Activated CD4-positive, alpha-beta T cell treated with anti-CD3 and anti-CD28 coated beads, Interleukin-2, amount 50 U/mL, for 48 hours (primary cell): ENCODE data around the gene SCAF11.
A peak's percentile ranks its signal among the peaks of the same experiment; 100 is the strongest.
"Not testable (repeated sequence)": the region's sequence is repeated elsewhere in the genome, so short reads cannot be mapped to it uniquely, and the experiment has no call there.

Experiments used
- DNase-seq, 2 experiments: peaks; one replicate each; pipeline ENCODE4 v3.0.0-alpha.2; 2020

SCAF11 gene, protein sequence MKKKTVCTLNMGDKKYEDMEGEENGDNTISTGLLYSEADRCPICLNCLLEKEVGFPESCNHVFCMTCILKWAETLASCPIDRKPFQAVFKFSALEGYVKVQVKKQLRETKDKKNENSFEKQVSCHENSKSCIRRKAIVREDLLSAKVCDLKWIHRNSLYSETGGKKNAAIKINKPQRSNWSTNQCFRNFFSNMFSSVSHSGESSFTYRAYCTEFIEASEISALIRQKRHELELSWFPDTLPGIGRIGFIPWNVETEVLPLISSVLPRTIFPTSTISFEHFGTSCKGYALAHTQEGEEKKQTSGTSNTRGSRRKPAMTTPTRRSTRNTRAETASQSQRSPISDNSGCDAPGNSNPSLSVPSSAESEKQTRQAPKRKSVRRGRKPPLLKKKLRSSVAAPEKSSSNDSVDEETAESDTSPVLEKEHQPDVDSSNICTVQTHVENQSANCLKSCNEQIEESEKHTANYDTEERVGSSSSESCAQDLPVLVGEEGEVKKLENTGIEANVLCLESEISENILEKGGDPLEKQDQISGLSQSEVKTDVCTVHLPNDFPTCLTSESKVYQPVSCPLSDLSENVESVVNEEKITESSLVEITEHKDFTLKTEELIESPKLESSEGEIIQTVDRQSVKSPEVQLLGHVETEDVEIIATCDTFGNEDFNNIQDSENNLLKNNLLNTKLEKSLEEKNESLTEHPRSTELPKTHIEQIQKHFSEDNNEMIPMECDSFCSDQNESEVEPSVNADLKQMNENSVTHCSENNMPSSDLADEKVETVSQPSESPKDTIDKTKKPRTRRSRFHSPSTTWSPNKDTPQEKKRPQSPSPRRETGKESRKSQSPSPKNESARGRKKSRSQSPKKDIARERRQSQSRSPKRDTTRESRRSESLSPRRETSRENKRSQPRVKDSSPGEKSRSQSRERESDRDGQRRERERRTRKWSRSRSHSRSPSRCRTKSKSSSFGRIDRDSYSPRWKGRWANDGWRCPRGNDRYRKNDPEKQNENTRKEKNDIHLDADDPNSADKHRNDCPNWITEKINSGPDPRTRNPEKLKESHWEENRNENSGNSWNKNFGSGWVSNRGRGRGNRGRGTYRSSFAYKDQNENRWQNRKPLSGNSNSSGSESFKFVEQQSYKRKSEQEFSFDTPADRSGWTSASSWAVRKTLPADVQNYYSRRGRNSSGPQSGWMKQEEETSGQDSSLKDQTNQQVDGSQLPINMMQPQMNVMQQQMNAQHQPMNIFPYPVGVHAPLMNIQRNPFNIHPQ (N-terminal part only)

DNA sequence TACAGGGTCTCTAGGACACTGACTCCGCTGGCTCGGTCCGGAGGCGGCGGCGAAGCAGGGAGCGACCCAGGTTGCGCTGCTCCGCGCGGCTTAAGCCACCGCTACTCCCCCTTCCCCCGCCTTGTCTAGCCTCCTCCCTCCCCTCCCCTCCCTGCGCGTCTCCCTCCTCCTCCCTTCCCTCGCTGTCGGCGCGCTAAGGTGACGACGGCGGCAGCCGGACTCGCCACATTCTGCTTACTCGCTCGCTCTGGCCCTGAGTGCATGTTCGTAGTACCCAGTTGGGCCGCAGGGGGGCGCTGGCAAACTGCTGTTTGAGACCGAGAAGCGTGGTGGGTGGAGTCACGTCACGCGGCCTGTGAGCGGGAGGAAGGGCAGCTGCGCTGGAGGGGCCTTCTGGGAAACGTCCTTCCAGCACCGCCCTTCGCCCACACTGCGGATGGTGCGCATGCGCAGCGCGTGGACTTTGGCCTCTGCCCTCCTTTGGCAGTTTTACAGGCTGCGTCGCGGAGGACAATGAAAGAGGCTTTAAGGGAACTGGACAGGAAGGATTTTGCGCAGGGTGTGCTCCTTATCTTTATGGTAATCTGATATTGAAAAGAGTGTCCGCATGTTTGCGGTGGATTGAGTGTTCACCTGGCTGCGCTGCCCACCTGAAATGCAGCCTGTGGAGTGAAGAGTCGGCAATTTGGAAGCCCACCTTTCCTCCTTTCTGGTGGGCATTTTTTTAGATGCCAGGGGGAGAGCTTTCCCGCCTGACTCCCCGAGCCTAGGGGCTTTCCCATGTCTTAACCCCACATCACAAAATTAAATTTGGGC lies at the start of gene SCAF11:
TSS of gene SCAF11 (minus strand) at position 107 of the 816 bp plus-strand sequence. CDS start 26,407 bp downstream, outside the sequence.
- DNase-seq = peak; percentile 100

DNA sequence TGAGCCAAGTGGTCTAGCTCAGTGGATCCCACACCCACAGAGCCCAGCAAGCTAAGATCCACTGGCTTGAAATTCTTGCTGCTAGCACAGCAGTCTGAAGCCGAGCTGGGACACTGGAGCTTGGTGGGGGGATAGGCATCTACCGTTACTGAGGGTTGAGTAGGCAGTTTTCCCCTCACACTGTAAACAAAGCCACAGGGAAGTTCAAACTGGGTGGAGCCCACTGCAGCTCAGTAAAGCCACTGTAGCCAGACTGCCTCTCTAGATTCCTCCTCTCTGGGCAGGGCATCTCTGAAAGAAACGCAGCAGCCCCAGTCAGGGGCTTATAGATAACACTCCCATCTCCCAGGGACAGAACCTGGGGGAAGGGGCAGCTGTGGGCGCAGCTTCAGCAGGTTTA lies 46.7 kb upstream of the SCAF11 start:
- not testable (repeated sequence) for DNase-seq

- no peak for DNase-seq
These were observed 36.8 kb upstream of the SCAF11 start for GRCh38 chr12:46027172-46027571.

- no peak for DNase-seq
These were observed 33.7 kb upstream of the SCAF11 start for GRCh38 chr12:46024099-46024498.

- no peak for DNase-seq
These were observed 30.4 kb upstream of the SCAF11 start for GRCh38 chr12:46020768-46021167.

DNA sequence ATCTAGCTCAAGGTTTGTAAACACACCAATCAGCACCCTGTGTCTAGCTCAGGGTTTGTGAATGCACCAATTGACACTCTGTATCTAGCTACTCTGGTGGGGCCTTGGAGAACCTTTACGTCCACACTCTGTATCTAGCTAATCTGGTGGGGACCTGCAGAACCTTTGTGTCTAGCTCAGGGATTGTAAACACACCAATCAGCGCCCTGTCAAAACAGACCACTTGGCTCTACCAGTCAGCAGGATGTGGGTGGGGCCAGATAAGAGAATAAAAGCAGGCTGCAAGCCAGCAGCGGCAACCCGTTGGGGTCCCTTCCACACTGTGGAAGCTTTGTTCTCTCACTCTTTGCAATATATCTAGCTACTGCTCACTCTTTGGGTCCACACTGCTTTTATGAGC lies 28.3 kb upstream of the SCAF11 start:
- DNase-seq = not testable (repeated sequence)

DNA sequence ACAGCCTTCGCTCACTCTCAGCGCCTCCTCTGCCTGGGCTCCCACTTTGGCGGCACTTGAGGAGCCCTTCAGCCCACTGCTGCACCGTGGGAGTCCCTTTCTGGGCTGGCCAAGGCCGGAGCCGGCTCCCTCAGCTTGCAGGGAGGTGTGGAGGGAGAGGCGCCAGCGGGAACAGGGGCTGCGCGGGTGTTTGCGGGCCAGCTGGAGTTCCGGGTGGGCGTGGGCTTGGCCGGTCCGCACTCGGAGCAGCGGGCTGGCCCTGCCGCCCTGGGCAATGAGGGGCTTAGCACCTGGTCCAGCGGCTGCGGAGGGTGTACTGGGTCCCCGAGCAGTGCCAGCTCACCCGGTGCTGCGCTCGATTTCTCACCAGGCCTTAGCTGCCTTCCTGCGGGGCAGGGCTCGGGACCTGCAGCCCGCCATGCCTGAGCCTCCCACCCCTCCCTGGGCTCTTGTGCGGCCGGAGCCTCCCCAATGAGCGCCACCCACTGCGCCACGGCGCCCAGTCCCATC lies 27.5 kb upstream of the SCAF11 start:
- DNase-seq = not testable (repeated sequence)

GRCh38 chr12:46005823-46006222 lies 15.4 kb upstream of the SCAF11 start:
- DNase-seq = no peak

GRCh38 chr12:46005151-46005797 lies 14.9 kb upstream of the SCAF11 start:
- no peak for DNase-seq

- no peak for DNase-seq
These were observed 14.3 kb upstream of the SCAF11 start for GRCh38 chr12:46004715-46005114.

DNA sequence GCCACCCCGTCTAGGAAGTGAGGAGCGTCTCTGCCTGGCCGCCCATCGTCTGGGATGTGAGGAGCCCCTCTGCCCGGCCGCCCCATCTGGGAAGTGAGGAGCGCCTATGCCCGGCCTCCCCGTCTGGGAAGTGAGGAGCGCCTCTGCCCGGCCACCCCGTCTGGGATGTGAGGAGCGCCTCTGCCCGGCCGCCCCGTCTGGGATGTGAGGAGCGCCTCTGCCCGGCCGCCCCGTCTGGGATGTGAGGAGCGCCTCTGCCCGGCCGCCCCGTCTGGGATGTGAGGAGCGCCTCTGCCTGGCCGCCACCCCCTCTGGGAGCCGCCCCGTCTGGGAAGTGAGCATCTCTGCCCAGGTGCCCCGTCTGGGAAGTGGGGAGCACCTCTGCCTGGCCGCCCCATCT lies 9.7 kb upstream of the SCAF11 start:
- DNase-seq = not testable (repeated sequence)

DNA sequence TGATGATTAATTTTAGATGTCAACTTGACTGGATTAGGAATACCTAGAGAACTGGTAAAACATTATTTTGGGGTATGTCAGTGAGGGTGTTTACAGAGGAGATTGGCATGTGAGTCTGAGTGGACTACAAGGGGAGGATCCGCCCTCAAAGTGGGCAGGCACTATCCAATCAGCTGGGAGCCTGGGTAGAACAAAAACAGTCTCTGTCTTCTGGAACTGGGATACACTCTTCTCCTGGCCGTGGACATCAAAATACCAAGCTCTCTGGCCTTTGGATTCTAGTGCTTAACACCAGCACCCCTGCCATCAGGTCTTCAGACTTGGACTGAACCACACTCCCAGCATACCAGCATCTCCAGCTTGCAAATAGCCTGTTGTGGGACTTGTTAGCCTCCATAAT lies 4.4 kb upstream of the SCAF11 start:
- DNase-seq = no peak

- peak; percentile 76 to 81 for DNase-seq
These were observed 1.2 kb upstream of the SCAF11 start for GRCh38 chr12:45991284-45992249.

DNA sequence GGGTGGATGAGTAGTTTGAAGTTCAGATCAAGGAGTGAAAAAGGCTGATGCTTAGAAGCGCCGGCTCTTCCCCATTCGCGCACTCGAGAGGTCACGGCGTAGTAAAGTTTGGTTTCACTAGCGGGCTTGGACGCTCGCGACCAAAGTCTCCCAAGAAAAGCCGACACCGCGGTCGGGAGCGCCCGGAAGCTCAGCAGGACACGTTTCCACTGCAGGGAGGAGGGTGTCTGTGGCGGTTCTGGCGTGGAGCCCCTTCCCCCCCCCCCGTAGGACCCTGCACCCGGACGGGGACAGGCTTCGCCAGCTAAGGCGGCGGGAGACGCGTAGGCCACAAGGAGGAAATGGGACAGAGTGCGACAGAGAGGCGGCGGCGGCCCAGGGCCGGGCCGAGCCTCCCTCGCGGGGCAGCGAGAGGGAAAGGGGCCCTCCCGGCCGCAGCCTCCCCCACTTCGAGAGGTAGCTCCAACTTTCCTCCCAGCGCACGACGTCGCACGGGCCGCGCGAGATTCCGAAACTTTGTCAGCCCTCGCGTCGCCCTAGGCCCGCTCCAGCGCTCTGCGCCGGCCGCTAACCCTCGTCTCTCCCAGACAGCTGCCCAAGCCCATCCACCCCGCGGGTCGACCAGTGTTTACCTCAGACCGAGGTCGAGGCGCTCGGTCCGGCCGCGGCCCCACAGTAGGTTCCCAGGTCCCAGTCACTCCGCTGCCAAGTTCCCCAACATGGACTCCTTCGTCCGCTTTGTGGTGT lies 480 bp downstream of the SCAF11 start:
- peak; percentile 59 to 67 for DNase-seq

GRCh38 chr12:45989287-45989686 lies 1.1 kb downstream of the SCAF11 start:
- no peak for DNase-seq

- DNase-seq = no peak
These were observed 2.1 kb downstream of the SCAF11 start for GRCh38 chr12:45988264-45988663.

- DNase-seq = no peak
These were observed 3.0 kb downstream of the SCAF11 start for GRCh38 chr12:45987340-45987727.

DNA sequence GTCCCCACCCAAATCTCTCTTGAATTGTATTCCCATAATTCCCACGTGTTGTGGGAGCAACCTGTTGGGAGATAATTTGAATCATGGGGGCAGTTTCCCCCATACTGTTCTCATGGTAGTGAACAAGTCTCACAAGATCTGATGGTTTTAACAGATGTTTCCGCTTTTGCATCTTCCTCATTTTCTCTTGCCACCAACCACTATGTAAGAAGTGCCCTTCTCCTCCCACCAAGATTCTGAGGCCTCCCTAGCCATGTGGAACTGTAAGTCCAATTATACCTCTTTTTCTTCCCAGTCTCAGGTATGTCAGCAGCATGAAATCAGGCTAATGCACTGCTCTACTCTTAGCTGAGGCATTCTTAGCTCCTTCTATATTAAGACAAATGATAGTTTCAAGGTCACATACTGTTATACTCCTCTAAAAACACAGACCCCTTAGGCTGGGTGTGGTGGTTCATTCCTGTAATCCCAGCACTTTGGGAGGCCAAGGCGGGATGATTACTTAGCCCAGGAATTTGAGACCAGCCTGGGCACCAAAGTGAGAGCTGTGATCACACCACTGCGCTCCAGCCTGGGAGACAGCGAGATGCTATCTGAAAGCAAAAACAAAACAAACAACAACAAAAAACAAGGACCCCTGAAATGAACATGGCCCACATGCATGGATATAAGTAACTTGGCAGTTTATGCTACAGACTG lies 3.6 kb downstream of the SCAF11 start:
- no peak for DNase-seq
